ENCODE data around the gene LRP8.

DNA sequence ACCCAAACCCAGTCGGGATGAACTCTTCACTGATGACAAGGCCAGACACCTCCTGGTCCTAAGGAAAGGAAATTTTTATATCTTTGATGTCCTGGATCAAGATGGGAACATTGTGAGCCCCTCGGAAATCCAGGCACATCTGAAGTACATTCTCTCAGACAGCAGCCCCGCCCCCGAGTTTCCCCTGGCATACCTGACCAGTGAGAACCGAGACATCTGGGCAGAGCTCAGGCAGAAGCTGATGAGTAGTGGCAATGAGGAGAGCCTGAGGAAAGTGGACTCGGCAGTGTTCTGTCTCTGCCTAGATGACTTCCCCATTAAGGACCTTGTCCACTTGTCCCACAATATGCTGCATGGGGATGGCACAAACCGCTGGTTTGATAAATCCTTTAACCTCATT, 117.5 kb downstream of the LRP8 start:
- no peak for TF ChIP-seq EZH2phosphoT487 (IDR thresholded peaks at IDR 0.05; ENCODE audit: low read length)
- TF ChIP-seq, protein P1, sequence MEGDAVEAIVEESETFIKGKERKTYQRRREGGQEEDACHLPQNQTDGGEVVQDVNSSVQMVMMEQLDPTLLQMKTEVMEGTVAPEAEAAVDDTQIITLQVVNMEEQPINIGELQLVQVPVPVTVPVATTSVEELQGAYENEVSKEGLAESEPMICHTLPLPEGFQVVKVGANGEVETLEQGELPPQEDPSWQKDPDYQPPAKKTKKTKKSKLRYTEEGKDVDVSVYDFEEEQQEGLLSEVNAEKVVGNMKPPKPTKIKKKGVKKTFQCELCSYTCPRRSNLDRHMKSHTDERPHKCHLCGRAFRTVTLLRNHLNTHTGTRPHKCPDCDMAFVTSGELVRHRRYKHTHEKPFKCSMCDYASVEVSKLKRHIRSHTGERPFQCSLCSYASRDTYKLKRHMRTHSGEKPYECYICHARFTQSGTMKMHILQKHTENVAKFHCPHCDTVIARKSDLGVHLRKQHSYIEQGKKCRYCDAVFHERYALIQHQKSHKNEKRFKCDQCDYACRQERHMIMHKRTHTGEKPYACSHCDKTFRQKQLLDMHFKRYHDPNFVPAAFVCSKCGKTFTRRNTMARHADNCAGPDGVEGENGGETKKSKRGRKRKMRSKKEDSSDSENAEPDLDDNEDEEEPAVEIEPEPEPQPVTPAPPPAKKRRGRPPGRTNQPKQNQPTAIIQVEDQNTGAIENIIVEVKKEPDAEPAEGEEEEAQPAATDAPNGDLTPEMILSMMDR (IDR thresholded peaks at IDR 0.05; ENCODE audit: low read length) = no peak

Measured in MM.1S (cell line).